ENCODE data around the gene COL6A6.

Gene COL6A6

DNA sequence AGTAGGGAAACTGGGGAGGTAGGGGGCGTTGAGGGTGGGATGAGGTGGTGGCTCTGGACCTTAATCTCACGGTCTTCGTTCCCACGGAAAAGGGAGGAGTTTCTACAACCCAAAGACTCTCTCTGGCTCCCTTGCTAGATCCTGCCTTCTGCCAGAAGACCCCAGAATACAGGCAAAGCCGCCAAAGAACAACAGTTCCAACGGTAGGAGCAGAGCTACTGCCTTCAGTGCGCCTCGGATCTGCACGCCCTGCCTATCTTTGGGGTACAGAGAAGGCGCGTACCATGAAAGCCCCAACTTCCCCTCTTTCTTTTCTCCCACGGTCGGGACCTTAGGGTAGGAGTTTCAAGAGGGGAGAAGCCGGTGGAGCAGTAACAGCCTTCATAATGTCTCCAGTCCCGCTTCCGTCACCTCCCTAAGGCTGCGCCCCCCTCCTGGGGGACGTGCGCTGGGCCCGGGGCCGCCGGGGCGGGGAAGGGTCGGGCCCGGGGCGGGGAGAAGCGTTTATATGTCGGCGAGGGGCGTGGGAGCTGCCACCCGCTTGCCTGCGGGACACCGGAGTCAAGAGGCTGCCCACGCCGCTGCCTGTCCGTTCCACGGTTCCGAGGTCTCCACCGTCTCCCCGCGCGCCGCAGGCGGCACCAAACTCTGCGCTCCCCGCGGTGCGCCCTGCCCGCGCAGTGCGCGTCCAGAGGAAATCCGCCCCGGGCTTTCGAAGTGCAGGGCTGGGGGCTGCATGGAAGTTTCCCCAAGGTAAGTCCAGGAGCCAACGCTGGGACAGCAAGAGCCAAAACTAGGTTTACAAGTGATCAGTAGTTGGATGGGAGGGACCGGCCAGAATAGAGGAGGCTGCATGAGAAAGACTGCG is at the start of gene COL6A6:
Gene COL6A6, plus strand, starts transcription at position 533 of the 868 bp plus-strand sequence. CDS start 43,188 bp downstream, outside the sequence.
- no peak for DNase-seq

DNA sequence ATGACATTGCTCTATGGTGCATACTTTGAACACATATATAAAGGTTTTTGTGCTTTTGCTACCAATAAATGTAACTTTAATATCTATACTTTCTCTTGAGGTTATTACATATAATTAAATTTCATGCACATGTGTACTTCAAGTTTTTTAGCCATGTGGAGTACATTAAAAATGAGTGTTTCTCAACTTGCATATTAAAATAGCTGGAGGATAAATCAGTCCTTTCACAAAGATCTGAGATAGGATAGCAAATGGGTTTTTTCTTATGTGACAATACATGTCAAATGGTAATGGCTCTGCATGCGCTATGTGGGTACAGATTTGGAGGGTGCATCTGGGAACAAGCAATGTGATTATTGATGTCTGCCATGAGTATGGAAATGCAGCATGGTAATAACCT is 48.7 kb upstream of the COL6A6 start:
- DNase-seq: no peak

GRCh38 chr3:130470126-130470525 is 46.9 kb upstream of the COL6A6 start:
- DNase-seq: no peak

DNA sequence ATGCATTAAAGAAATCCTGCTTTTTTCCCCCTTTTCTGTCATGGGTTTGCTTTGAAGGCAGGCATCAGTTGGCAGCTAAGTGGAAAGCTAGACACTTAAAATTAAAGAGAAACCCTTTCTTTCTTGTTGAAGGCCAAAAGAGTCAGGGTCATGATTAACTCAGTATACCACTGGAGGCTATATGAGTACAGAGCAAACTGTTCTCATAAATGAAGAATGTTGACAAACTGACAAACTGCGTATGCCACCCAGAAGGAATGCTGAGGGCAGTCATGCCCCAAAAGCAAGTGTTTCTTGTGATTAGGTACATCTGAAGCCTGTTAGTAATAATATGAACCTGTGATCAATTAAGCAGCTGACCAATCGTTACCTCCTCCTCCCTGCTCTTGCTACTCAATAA is 43.6 kb upstream of the COL6A6 start:
- DNase-seq: no peak

DNA sequence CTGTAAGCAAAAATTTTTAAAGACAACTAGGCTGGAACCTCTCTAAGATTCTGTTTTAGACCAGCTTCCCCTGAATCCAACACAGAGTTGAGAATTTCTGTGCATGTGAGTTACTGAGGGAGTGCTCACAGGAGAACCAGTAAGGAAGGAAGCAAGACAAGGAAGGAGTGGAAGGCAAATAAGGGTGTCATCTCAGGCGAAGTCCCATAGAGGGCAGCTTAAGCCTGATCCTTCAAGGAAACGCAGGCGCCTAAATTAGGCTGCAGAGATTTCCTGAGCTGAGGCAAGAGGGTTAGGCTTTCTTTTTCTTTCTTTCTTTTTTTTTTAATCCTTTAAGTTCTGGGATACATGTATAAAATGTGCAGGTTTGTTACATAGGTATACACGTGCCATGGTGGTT is 36.2 kb upstream of the COL6A6 start:
- no peak for DNase-seq

DNA sequence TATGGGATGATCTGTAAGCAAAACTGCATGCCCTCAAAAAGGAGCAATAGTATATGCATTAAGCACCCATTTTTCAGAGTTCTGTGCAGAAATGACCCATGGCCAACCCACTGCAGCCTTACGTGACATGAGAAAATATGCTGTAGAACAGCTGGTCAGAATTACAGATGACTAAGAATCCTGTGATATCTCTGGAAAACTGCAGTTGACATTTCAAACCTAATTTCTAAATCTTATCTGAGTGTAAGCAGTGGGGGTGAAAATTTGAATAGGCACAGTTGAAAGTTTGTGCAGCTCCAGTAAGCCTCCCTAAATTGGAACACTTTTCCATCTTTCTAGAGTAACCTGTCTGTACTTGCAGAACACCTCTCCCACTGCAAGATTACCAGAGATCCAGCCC is 28.7 kb upstream of the COL6A6 start:
- DNase-seq: no peak

DNA sequence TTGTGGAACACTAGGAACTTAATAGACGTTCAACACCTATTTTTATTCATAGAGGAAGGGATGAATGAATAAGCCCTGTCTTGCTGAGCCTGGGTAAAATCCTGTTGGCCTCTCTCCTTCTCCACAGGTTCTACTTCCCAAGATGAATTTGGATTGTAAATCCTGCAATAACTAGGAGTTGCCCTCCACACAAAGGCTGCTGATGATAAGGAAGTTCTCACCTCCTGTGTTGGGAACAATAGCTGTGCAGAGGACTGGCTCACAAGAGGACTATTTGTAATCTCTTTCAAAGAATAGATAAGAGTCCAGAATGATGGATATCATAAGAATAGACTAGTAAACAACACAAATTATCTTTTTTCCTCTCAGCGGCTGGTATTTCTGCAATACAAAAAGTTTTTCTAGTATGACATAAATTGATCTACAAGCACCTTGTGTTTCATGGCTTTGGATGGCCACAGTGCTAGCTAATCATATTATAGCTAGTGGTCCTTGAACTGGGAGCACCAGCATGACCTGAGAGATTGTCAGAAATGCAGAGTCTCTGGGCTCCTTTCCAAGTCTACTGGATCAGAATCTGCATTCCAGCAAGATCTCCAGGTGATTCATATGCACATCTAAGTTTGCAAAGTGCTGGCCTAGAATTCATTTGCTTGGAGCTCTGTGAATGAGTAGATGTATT is 28.1 kb upstream of the COL6A6 start:
- DNase-seq: no peak

DNA sequence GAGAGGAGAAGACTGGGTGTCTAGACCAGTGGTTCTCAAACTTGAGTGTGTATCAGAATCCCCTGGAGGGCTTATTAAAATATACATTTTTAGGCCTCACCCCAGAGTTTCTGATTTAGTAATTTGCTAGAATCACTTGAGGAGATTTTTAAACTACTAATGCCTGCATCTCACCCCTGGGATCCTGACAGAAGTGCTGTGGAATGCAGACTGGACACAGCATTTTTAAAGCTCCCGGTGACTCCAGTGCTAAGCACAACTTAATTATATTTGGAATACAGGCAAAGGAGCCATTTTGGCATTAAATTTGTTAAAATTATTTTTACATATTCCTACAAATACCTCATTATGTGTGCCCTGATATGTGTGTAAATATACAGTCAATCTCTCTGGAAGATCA is 26.7 kb upstream of the COL6A6 start:
- DNase-seq: no peak

- no peak for DNase-seq
Measured at GRCh38 chr3:130491431-130491830, 25.5 kb upstream of the COL6A6 start.

DNA sequence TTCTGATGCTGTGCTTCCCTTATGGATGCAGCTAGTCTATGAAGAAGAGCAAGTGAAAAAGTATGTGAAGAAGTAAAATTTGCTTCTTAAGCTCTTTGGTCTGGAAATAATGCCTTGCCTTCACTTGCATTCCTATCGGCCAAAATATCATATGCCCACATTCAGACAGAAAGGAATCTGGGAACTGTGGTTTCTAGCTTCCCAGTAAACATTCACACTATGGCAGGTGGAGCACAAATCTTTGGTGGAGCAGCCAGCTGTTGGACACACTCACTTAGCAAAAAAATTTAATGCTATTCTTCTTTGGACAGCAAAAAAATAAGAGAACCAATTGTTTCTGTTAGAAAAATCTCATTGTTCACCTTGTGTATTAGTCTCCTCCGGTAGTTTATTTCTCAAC is 12.3 kb upstream of the COL6A6 start:
- DNase-seq: no peak

DNA sequence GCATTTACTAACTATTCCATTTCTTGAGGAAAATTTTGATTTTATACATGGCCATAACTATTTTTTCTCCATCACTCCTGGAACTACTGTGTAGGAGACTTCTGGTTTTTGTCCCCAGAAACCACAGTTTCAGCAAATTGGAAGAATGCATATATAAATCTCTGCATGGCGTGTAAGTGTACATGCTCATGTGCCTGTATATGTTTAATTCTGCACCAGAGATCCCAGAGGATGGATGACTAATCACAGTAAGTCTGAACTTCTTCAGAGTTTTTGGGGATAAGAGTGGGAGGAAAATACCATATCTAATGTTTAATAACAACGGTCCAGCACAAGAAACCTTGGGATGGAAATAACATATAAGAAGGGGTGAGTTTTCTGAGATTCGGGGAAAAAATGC is 10.9 kb upstream of the COL6A6 start:
- DNase-seq: no peak

DNA sequence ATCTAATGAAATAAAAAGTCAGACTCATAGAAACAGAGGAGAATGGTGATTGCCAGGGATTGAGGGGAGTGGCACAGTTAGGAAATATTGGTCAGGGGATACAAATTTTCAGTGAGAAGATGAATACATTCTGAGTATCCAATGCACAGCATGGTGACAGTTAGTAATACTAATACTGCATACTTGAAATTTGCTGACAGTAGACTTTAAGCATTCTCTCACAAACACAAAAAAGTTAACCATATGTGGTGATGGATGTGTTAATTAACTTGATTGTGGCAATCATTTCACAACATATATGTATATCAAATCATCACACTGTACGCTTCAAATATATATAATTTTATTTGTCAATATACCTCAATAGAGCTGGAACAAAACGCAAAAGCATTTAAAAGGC is 9.2 kb upstream of the COL6A6 start:
- DNase-seq: no peak

- no peak for DNase-seq
Measured at GRCh38 chr3:130509008-130509407, 8.0 kb upstream of the COL6A6 start.

GRCh38 chr3:130514681-130515080 is 2.3 kb upstream of the COL6A6 start:
- no peak for DNase-seq

- DNase-seq: no peak
Measured at GRCh38 chr3:130515755-130516154, 1.2 kb upstream of the COL6A6 start.

GRCh38 chr3:130517602-130518001 is 625 bp downstream of the COL6A6 start:
- DNase-seq: no peak

DNA sequence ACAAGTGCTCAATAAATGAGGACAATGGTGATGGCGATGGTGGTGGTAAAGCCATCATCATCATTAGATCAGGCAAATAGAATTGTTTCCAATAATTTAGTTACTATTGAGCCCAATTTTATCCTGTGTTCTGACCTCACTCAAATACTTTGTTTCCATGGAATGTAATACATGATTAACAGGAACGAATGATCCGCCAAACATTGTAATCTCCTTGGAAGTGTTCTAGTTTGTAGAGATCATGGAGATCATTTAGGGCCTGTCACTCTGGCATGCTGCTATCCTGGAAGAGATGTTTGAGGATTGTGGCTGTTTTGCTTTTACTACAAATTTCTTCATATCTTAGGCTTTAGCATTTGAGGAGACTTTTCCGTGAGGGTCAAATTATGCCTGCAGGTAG is 2.8 kb downstream of the COL6A6 start:
- no peak for DNase-seq

DNA sequence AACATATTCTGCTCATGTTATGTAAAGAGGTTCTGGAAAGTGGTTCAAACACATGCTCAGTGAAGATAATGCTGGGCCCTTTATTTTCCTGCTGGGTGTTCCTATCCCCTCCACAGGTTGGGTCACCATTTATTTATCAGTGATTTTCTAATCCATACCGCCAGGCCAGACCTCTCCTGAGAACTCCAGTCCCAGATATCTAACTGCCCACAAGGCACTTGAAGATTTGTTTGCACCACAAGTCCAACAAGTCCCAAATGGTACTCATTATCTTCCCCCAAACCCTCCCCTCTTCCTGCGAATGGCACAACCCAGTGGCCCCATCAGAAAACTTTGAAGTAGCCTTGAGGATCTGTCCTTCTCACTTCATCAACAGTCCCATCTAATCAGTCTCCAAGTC is 5.4 kb downstream of the COL6A6 start:
- DNase-seq: no peak

- no peak for DNase-seq
Measured at GRCh38 chr3:130527426-130527825, 10.4 kb downstream of the COL6A6 start.

DNA sequence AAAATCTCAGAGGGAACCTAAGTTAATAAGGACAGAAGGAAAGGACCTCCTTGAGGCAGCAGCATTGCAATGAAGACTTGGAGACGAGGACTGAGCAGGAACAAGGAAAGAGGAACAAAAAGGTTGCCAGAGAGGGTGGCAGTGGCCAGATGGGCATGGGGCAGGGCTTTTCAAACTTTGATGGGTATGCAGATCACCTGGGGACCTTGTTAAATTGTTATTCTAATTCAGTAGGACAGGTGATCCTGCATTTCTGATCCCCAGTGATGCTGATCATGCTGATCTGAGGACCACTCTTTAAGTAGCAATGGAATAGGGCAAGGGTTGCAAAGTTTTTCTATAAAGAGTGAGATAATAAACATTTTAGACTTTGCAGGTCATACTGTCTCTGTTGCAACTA is 11.1 kb downstream of the COL6A6 start:
- DNase-seq: no peak

- DNase-seq: no peak
Measured at GRCh38 chr3:130529486-130530215, 12.7 kb downstream of the COL6A6 start.

- no peak for DNase-seq
Measured at GRCh38 chr3:130533247-130533646, 16.3 kb downstream of the COL6A6 start.

- no peak for DNase-seq
Measured at GRCh38 chr3:130537673-130538304, 20.8 kb downstream of the COL6A6 start.
